ENCODE measurements around the gene NR3C2.

DNA sequence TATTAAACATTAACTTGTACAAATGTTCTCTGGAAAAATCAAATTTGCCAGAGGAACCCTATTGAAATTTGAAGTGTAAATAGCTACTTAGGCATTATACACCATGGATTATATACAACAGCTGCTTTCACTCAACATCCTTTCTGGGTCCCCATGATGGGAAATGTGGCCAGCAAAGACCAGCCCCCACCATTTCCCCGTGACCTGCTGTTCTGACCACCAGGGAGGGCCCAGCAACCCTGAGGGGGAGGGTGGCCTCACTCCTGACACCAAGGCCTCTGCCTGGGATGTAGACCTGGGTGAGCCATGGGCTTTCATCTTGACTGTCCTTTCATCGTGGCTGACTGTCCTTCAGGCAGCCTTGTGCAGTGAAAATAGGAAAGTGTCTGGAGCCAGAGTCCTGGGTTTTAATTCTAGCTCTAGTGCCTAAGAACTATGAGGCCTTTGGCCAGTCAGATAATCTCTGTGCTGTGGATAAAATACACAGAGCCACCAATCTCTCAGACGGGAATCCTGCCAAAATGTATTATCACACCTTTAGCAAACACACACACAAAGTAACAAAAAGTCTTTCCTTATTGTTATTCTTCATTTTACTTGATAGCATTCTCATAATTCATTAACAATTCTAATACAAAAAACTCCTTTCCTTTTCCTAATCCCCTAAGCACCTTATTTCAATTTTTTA, 45.1 kb downstream of the NR3C2 start:
- TF ChIP-seq, protein P1, sequence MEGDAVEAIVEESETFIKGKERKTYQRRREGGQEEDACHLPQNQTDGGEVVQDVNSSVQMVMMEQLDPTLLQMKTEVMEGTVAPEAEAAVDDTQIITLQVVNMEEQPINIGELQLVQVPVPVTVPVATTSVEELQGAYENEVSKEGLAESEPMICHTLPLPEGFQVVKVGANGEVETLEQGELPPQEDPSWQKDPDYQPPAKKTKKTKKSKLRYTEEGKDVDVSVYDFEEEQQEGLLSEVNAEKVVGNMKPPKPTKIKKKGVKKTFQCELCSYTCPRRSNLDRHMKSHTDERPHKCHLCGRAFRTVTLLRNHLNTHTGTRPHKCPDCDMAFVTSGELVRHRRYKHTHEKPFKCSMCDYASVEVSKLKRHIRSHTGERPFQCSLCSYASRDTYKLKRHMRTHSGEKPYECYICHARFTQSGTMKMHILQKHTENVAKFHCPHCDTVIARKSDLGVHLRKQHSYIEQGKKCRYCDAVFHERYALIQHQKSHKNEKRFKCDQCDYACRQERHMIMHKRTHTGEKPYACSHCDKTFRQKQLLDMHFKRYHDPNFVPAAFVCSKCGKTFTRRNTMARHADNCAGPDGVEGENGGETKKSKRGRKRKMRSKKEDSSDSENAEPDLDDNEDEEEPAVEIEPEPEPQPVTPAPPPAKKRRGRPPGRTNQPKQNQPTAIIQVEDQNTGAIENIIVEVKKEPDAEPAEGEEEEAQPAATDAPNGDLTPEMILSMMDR (IDR thresholded peaks at IDR 0.05), result no peak
- no peak for TF ChIP-seq EP300 (IDR thresholded peaks at IDR 0.05)

Measured in tibial nerve (tissue), 4 donors.